ENCODE measurements around the gene LRP5. TPM values are rescaled to one million over a fixed set of nuclear protein-coding genes. Genes with fewer than 3 reads are reported as not detected.
A peak's percentile ranks its signal among the peaks of the same experiment; 100 is the strongest.
"Not testable (repeated sequence)": the region's sequence is repeated elsewhere in the genome, so short reads cannot be mapped to it uniquely, and the experiment has no call there.

The LRP5 gene
- total RNA-seq, 1 donor from 2014 or later, result 42.5 TPM

GRCh38 chr11:68341557-68342458 is 29.4 kb downstream of the LRP5 start:
- H3K36me3 ChIP-seq, result no peaks in the 10 kb centered on the region
- H3K4me3 ChIP-seq, result no peak overlapping the region
- H3K27ac ChIP-seq, result peak overlapping the region; percentile 73
- intact Hi-C loops (cut with DNase I), result no loop called here
- no peaks in the 10 kb centered on the region for H3K9me3 ChIP-seq
- no peak for DNase-seq (ENCODE audit: extremely low spot score in 2 of 2)
- H3K4me1 ChIP-seq, result peaks cover 79% of the 10 kb centered on the region
- no peaks in the 10 kb centered on the region for H3K27me3 ChIP-seq
- TF ChIP-seq POLR2A (IDR thresholded peaks at IDR 0.05), result no peak
- TF ChIP-seq POLR2AphosphoS5 (IDR thresholded peaks at IDR 0.05; ENCODE audit: insufficient read depth in 1 of 2, low read depth in 1 of 2), result no peak
- TF ChIP-seq, protein P1, sequence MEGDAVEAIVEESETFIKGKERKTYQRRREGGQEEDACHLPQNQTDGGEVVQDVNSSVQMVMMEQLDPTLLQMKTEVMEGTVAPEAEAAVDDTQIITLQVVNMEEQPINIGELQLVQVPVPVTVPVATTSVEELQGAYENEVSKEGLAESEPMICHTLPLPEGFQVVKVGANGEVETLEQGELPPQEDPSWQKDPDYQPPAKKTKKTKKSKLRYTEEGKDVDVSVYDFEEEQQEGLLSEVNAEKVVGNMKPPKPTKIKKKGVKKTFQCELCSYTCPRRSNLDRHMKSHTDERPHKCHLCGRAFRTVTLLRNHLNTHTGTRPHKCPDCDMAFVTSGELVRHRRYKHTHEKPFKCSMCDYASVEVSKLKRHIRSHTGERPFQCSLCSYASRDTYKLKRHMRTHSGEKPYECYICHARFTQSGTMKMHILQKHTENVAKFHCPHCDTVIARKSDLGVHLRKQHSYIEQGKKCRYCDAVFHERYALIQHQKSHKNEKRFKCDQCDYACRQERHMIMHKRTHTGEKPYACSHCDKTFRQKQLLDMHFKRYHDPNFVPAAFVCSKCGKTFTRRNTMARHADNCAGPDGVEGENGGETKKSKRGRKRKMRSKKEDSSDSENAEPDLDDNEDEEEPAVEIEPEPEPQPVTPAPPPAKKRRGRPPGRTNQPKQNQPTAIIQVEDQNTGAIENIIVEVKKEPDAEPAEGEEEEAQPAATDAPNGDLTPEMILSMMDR (IDR thresholded peaks at IDR 0.05), result no peak

GRCh38 chr11:68342459-68343158 is 30.2 kb downstream of the LRP5 start:
- peaks cover 79% of the 10 kb centered on the region for H3K4me1 ChIP-seq
- H3K4me3 ChIP-seq, result no peak overlapping the region
- no peaks in the 10 kb centered on the region for H3K27me3 ChIP-seq
- H3K27ac ChIP-seq, result peak overlapping the region; percentile 73
- H3K36me3 ChIP-seq, result no peaks in the 10 kb centered on the region
- no peak for DNase-seq (ENCODE audit: extremely low spot score in 2 of 2)
- intact Hi-C loops (cut with DNase I), result no loop called here
- TF ChIP-seq, protein P1 (IDR thresholded peaks at IDR 0.05), result no peak
- TF ChIP-seq POLR2A (IDR thresholded peaks at IDR 0.05), result no peak
- H3K9me3 ChIP-seq, result no peaks in the 10 kb centered on the region

DNA sequence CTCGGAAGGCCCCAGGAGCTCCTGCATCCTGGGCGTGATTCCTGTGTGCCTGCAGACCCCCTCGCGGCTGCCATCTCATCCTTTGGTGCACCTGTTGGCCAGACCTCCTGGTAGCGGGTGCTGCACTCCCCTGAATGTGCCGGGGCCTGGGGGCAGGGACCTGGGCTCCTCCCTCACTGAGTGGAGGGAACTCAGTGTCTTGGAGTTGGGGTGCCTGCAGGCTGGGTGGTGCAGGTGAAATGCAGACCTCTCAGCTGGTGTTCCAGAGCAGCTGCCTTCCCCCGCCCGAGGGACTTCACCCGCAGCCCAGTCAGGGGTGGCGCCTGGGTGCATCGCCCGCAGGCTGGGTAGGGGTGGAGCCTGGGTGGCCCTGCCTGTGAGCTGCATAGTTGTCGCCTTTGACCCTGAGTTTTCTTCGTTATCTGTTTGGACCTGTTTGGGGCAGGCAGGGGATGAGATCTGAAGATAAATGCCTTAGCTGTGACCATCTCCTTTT is 31.4 kb downstream of the LRP5 start:
- Histone ChIP-seq H3K9me3 (no peaks in the 10 kb centered on the region), H3K27ac (no peak overlapping the region), H3K4me3 (no peak overlapping the region), H3K27me3 (no peaks in the 10 kb centered on the region), H3K4me1 (peaks cover 75% of the 10 kb centered on the region), H3K36me3 (no peaks in the 10 kb centered on the region)
- DNase-seq (ENCODE audit: extremely low spot score in 2 of 2), result no peak
- TF ChIP-seq POLR2AphosphoS5 (IDR thresholded peaks at IDR 0.05; ENCODE audit: insufficient read depth in 1 of 2, low read depth in 1 of 2) (no peak), POLR2A (IDR thresholded peaks at IDR 0.05) (no peak)
- TF ChIP-seq, protein P1 (IDR thresholded peaks at IDR 0.05), result no peak
- intact Hi-C loops (cut with DNase I), result no loop called here

DNA sequence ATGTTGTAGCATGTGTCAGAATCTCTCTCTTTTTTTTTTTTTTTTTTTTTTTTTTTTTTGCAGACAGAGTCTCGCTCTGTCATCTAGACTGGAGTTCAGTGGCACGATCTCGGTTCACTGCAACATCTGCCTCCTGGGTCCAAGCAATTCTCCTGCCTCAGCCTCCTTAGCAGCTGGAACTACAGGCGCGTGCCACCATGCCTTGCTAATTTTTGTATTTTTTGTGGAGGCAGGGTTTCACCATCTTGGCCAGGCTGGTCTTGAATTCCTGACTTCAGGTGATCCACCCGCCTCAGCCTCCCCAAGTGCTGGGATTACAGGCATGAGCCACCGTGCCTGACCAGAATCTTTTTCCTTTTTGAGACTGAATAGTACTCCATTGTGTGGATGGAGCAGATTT is 32.4 kb downstream of the LRP5 start:
- not testable (repeated sequence) for H3K27ac ChIP-seq

DNA sequence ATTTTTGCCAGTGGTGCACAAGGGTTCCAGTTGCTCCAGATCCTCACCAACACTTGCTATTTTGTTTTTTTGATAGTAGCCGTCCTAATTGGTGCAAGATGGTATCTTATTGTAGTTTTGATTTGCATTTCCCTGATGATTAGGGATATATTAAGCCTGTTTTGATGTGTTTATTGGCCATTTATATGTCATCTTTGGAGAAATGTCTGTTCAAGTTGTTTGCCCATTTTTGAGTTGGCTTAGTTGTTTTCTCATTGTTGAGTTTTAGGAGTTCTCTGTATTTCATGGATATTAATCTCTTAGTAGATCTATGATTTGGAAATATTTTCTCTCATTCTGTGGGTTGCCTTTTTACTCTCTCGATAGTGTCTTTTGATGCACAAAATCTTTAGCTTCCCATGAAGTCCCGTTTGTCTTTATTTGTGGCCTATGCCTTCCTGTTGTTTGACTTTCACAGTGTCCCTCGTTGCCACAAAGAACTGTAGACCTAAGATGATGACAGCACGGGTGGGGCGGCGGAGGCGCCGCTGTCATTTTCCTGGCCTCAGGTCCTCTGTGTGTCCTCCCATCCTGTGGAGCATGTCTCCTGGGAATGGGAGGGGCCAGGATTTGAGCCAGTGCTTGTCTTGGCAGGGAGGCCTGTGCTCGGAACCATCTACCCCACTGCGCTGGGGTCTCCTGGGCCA is 33.5 kb downstream of the LRP5 start:
- no peak for DNase-seq (ENCODE audit: extremely low spot score in 2 of 2)
- H3K4me1 ChIP-seq, result peaks cover 56% of the 10 kb centered on the region

More for the DNA sequence above, 32.4 kb downstream of the LRP5 start:
- peaks cover 66% of the 10 kb centered on the region for H3K4me1 ChIP-seq
- H3K27me3 ChIP-seq; H3K4me3 ChIP-seq; H3K9me3 ChIP-seq; DNase-seq (ENCODE audit: extremely low spot score in 2 of 2); H3K36me3 ChIP-seq; intact Hi-C loops (cut with DNase I): not testable (repeated sequence)

More for the DNA sequence above, 33.5 kb downstream of the LRP5 start:
- H3K36me3 ChIP-seq, result no peaks in the 10 kb centered on the region
- intact Hi-C loops (cut with DNase I), result no loop called here
- no peaks in the 10 kb centered on the region for H3K9me3 ChIP-seq
- TF ChIP-seq POLR2A (IDR thresholded peaks at IDR 0.05) (no peak), POLR2AphosphoS5 (IDR thresholded peaks at IDR 0.05; ENCODE audit: insufficient read depth in 1 of 2, low read depth in 1 of 2) (no peak)
- TF ChIP-seq, protein P1 (IDR thresholded peaks at IDR 0.05), result no peak
- H3K27ac ChIP-seq, result no peak overlapping the region
- H3K4me3 ChIP-seq, result no peak overlapping the region
- no peaks in the 10 kb centered on the region for H3K27me3 ChIP-seq

Measured in vagina (tissue), 2 donors.